HG03108 (cell line): ENCODE data around the gene CHTF8.
"Not testable (repeated sequence)": the region's sequence is repeated elsewhere in the genome, so short reads cannot be mapped to it uniquely, and the experiment has no call there.

Source experiments
- ATAC-seq: cut with Tn5 transposase; IDR thresholded peaks from one replicate; pipeline ENCODE4 v1.9.1; 2021; ENCODE audit warnings: moderate library complexity; ENCODE audit not compliant: unreplicated experiment

Gene CHTF8, protein sequence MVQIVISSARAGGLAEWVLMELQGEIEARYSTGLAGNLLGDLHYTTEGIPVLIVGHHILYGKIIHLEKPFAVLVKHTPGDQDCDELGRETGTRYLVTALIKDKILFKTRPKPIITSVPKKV

DNA sequence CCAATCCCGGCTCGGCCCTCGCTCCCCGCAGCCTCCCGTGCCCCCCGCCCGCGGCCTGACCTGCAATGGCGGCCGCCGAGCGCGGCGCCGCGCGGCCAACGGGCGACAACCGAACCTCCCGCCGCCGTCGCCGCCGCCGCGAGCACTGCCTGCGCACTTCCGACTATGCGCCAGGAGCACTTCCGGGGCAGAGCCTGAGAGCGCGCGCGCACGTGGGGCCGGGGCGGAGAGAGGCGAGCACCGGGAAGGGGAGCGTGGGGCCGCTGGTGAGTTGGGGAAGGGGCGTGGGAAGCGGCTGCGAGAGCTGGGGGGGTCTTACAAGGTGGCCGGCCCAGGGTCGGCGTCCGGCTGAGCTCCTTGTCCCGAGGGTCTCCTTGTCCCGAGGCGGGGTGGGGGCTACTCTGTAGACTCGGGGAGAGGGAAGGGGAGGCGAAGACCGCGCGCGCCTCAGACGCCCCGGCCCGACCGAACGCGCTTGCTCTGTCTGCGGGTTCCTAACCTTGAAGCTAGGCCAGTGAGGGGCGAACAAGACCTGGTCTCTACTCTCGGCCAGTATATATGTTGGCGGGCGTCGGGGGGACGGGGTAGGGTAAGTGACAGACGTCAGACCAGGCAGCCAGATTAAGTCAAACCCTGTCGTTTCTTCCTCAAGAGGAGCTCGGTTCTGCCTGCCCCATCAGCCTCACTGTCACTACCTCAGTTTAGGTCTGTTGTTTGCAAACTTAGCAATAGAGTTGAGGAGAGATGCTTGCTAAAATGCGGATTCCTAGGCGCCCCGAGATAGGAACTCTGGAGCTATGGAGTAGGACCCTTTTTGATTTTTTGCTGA lies at the start of gene CHTF8, which contains the start of gene UTP4:
Gene CHTF8, minus strand, starts transcription at position 165 of the 829 bp plus-strand sequence. CDS start 11,130 bp downstream, outside the sequence.
Gene UTP4, plus strand, starts transcription at position 226 of the 829 bp plus-strand sequence. CDS start 811 bp downstream, outside the sequence.
- ATAC-seq, result peak; percentile 79

DNA sequence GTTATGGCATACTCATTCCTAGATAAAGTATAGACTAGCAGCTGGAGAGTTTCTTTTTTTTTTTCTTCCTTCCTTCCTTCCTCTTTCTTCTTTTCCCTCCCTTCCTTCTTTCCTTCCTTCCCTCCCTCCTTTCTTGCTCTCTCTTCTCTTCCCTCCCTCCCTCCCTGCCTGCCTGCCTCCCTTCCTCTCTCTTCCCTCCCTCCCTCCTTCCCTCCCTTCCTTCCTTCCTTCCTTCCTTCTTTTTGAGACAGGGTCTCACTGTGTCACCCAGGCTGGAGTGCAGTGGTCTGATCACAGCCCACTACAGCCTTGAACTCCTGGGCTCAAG lies 47.6 kb upstream of the CHTF8 start:
- no peak for ATAC-seq

- ATAC-seq, result no peak
Measured at GRCh38 chr16:69179328-69180010, 47.1 kb upstream of the CHTF8 start.

DNA sequence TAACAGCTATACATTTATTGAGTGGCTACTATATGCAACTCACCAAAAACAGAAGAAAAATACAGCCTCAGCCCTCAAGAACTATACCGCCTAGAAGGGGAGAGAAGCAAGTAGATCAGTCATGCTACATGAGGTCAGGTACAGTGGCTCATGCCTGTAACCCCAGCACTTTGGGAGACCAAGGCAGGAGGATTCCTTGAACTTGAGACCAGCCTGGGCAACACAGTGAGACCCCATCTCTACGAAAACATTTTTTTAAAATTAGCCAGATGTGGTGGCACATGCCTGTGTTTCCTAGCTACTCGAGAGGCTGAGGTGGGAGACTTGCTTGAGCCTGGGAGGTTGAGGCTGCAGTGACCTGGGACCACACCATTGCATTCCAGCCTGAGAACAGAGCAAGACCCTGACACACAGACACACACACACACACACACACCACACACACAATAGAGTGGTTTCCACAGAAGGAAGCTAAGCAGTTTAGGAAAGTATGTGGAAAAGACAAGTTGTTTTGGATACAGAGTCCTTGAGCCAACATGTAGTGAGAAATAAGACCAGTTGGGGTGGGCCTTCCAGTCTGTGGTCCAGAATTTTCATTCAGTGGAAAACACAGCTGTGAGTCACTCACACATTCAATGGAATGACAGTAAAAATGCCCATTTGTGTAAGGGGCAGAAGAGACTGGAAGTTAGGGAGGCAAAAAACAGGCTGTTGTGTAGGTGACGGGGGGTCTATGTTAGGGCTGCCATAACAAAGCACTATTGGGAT lies 43.8 kb upstream of the CHTF8 start:
- no peak for ATAC-seq

GRCh38 chr16:69171325-69172084 lies 39.1 kb upstream of the CHTF8 start:
- ATAC-seq, result no peak

DNA sequence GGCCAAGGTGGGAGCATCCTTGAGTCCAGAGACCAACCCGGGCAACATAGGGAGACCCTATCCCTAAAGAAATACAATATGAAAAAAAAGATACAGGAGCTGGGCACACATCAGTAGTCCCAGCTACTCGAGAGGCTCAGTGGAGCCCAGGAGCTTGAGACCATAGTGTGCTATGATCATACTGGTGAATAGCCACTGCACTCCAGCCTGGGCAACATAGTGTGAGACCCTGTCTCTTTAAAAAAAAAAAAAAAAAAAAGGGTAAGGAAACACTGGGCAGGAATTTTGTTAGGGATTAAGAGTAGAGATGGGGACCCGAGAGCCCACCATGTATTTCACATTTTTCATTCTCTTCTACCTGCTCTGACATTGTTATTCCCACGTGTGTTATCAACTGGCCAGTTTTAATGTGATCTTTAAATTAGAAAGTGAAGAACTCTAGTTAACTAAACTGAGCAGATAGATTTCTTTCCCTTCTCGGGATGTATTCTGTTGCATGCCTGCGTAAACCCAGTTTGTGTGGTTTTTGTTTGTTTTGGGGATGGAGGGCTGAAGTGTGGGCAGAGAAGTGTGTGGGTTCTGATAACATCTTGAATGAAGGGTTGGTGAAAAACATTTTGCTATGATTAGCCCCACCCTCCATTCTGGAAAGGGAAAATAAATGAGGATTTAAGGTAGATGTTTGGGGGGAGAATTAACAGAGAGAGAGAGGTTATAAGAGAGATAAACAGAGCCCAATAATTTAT lies 37.4 kb upstream of the CHTF8 start:
- no peak for ATAC-seq

DNA sequence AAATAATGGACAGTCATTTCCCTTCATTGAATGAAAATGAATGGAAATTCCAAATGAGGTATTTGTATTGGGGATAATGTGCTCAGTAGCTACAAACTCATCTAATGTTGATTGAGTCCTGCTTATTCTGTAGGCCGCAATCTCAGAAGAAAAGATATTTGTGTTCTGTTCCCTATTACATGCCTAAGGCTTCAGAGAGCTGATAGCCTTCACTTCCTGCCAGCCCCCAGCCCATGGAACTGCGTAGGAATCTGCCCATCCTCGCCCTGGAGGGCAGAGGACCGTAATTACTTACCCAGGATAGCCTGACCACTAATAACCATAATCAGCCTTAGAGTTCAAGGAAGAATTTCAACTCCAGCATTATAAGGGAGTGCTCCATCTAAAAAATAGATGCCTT lies 36.7 kb upstream of the CHTF8 start:
- no peak for ATAC-seq

- ATAC-seq, result no peak
Measured at GRCh38 chr16:69166946-69167930, 34.9 kb upstream of the CHTF8 start.

GRCh38 chr16:69166221-69166833 lies 33.9 kb upstream of the CHTF8 start:
- ATAC-seq, result no peak

GRCh38 chr16:69165584-69165983 lies 33.2 kb upstream of the CHTF8 start:
- ATAC-seq, result no peak

DNA sequence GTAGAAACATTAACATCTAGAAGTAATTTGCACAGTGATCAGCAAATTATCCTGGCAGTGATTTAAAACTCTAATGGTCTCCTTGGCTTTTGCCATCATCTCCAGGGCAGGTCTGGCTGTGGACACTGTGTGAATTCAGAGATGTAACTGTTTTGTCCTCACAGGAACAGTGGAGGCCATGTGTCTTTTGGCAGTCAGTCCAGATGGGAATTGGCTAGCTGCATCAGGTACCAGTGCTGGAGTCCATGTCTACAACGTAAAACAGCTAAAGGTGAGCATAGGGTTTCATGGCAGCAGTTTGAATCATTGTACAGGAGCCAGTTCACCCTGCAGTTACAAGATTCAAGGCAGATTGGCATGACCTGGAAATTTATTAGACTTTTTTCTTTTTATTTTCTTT lies 27.8 kb upstream of the CHTF8 start:
- ATAC-seq, result no peak

GRCh38 chr16:69157196-69157595 lies 24.8 kb upstream of the CHTF8 start:
- ATAC-seq, result no peak

DNA sequence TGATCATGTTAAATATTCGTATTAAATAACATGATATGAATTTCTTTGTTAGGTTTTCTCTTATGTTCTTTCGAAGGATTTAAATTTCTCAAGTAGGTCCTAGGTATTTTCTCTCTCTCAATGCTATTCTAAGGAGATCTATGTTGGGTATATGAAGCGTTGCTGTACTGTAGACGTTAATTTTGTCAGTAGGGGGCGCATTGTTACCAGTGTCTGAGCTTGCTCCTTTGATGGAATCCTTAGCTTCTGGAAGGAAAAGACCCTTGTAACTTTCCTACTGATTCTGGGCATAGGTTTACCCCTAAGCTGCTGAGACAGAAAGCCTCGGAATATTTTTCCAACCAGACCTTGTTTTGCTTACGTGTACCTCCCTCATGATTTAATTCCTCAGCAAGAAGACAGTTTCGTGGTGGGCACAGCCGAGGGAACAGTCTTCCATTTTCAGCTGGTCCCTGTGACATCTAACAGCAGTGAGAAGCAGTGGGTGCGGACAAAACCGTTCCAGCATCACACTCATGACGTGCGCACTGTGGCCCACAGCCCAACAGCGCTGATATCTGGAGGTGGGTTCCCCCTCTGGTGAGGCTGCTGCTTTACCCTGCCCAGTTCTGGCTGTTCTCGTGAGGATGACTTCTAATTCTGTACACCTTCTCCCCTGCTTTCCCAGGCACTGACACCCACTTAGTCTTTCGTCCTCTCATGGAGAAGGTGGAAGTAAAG lies 17.9 kb upstream of the CHTF8 start:
- ATAC-seq, result no peak

GRCh38 chr16:69149621-69150020 lies 17.2 kb upstream of the CHTF8 start:
- not testable (repeated sequence) for ATAC-seq

DNA sequence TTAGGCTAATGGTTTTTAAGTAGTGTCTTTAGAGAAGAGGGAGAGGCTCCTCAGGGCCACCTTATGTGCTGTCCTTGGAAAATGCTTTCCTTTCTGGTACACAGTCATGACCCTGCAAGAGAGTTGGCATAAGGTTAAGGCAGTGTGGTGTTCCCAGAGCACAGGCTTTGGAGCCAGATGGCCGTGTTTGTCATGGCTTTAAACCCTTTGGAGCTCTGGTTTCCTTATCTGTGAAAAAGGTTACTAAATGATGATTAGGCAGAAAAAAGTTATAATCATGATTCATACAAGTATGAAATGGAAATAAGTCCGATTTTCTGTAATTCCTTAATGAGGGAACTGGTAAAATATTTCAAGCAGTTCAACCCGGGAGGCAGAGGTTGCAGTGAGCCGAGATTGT lies 13.3 kb upstream of the CHTF8 start:
- no peak for ATAC-seq

DNA sequence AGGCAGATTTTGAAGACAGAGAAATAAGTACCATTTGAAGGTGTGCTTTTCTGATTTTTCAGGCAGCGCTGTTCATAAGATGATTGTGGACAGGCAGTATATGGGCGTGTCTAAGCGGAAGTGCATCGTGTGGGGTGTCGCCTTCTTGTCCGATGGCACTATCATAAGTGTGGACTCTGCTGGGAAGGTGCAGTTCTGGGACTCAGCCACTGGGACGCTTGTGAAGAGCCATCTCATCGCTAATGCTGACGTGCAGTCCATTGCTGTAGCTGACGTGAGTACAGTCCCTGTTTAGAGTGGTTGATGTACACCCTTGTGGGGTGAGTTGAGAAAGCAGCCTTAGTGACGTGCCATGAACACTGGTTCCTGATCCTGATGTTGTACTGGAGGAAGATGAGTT lies 10.7 kb upstream of the CHTF8 start:
- no peak for ATAC-seq

GRCh38 chr16:69141936-69142335 lies 9.5 kb upstream of the CHTF8 start:
- ATAC-seq, result no peak

GRCh38 chr16:69141014-69141413 lies 8.6 kb upstream of the CHTF8 start:
- ATAC-seq, result no peak
